ENCODE results near the gene VRK3.

Gene VRK3

GRCh38 chr19:49983645-49984229, 41.4 kb downstream of the VRK3 start:
- no peak overlapping the region for H3K4me3 ChIP-seq (ENCODE audit: low read depth, low read length)
- TF ChIP-seq, protein P1, sequence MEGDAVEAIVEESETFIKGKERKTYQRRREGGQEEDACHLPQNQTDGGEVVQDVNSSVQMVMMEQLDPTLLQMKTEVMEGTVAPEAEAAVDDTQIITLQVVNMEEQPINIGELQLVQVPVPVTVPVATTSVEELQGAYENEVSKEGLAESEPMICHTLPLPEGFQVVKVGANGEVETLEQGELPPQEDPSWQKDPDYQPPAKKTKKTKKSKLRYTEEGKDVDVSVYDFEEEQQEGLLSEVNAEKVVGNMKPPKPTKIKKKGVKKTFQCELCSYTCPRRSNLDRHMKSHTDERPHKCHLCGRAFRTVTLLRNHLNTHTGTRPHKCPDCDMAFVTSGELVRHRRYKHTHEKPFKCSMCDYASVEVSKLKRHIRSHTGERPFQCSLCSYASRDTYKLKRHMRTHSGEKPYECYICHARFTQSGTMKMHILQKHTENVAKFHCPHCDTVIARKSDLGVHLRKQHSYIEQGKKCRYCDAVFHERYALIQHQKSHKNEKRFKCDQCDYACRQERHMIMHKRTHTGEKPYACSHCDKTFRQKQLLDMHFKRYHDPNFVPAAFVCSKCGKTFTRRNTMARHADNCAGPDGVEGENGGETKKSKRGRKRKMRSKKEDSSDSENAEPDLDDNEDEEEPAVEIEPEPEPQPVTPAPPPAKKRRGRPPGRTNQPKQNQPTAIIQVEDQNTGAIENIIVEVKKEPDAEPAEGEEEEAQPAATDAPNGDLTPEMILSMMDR (IDR thresholded peaks at IDR 0.05; ENCODE audit: insufficient read depth, low read depth, low read length, missing control alignments), result peak; percentile 94
- peak; percentile 78 for DNase-seq (ENCODE audit: low read depth)

DNA sequence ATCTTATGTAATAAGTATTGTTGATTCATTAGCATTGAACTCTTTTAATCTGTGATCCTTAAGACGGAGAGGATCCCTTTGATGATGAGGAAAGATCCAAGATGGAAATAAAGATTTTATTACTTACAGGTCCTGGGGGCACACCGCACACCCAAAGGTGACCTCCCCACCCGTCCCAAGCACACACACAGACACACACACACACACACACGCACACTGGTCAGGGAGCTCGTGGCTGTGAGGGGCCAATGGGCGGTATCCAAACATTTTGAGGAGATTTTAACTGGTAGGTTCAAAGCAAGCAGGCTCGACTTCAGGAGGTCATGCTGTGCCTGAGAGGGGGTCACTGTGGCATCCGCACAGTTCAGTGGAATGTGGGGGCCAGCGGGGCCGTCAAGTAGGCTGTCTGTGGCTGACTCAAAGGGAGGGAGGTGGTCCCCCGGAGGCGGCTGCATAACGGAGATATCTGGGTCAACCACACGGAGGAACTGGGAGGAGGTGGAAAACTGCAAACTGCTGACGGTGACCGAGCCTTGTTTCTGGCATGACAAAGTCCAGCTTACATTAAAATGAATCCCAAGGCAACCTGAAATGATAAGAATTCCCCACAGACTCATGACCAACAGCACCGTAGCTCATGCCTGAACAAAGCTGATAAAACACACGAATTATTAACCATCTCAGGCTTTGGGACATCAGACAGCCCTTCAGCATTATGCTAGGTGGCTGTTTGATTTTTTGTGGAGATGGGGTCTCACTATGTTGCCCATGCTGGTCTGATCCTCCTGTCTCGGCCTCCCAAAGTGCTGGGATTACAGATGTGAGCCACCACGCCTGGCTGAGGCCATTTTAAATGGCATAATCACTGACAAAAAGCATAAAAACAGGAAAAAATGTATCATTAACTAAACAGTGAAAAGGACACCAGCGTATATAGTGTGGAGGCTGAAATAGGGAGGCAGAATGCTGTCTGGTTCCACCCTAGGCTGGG, 43.3 kb downstream of the VRK3 start:
- TF ChIP-seq, protein P1 (IDR thresholded peaks at IDR 0.05; ENCODE audit: insufficient read depth, low read depth, low read length, missing control alignments), result no peak
- H3K4me3 ChIP-seq (ENCODE audit: low read depth, low read length), result no peak overlapping the region
- no peak for DNase-seq (ENCODE audit: low read depth)

DNA sequence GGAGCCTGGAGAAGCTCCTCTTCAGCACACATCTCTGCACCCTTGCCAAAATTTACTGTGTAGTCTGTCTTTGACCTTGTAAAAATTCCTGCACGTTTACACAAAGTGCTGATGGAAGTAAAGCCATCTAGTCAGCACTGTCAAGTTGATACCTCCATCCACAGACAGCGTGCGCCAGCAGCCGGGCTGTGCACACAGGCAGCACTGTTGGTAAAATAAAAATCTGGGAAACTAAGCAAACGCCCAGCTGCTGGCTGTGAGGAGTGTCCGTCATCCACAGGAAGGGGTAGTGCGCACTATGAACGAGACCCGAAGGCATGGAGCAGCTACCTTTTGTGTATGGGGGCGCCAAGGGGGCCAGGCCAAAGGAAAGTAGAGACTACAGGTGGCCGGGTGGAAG, 46.8 kb downstream of the VRK3 start:
- TF ChIP-seq, protein P1 (IDR thresholded peaks at IDR 0.05; ENCODE audit: insufficient read depth, low read depth, low read length, missing control alignments), result no peak

GRCh38 chr19:49977881-49978280, 47.3 kb downstream of the VRK3 start:
- no peak overlapping the region for H3K4me3 ChIP-seq (ENCODE audit: low read depth, low read length)
- DNase-seq (ENCODE audit: low read depth), result no peak
- TF ChIP-seq, protein P1 (IDR thresholded peaks at IDR 0.05; ENCODE audit: insufficient read depth, low read depth, low read length, missing control alignments), result no peak

More for the DNA sequence above, 46.8 kb downstream of the VRK3 start:
- no peak overlapping the region for H3K4me3 ChIP-seq (ENCODE audit: low read depth, low read length)
- DNase-seq (ENCODE audit: low read depth), result no peak

DNA sequence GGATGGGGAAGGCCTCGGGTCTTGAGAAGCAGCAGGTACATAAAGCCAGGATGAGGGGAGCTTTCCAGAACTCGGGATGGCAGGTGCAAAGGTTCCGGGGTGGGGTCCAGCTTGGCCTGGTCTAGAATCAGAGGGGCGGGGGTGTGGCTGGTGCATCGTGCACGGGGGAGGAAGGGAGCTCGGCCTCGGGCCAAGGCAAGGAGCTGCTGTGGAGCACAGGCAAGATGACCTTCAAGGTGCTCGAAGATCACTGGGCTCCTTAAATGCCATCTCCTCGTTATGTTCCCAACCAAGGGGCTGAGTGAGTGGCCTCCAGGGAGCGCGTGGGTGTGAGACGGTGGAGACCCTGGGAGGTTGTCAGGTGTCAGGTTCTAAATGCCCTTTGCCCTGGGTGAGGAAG, 48.1 kb downstream of the VRK3 start:
- DNase-seq (ENCODE audit: low read depth), result no peak
- TF ChIP-seq, protein P1 (IDR thresholded peaks at IDR 0.05; ENCODE audit: insufficient read depth, low read depth, low read length, missing control alignments), result no peak
- H3K4me3 ChIP-seq (ENCODE audit: low read depth, low read length), result no peak overlapping the region

- TF ChIP-seq, protein P1 (IDR thresholded peaks at IDR 0.05; ENCODE audit: insufficient read depth, low read depth, low read length, missing control alignments), result no peak
- no peak overlapping the region for H3K4me3 ChIP-seq (ENCODE audit: low read depth, low read length)
- no peak for DNase-seq (ENCODE audit: low read depth)
Measured at GRCh38 chr19:49976496-49976895, 48.7 kb downstream of the VRK3 start.
